Astrocyte (in vitro differentiated cells and primary cell): ENCODE results near the gene GREM2.

Source experiments
- EZH2 ChIP-seq: IDR thresholded peaks from 2 replicates; pipeline ENCODE4 v1.6.1; 2012; ENCODE audit warnings: mild to moderate bottlenecking, low read length, inconsistent platforms; ENCODE audit not compliant: insufficient read depth
- TF ChIP-seq, protein P1 (sequence below): IDR thresholded peaks from 2 replicates; pipeline ENCODE4 v1.5.1; 2011; ENCODE audit warnings: low read depth, mild to moderate bottlenecking, inconsistent platforms, low read length, moderate library complexity; ENCODE audit not compliant: insufficient read depth

DNA sequence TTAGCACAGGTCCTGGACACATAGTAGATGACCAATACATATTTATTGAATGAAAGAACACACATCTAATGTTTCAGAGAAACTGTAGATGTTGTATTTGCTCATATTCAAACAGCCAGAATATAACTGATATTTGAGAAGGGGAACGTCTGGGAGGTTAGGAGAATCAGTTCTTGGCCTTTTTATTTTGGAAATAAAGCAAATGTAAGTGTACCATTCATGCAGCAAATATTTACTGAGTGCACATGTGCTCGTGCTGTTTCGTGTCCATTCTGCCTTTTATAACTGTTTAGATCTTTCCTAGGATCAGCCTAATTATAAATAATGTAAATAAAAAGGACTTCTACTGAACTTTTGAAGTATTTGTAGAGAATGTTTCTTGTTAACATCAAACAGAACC lies 103.8 kb downstream of the GREM2 start:
- TF ChIP-seq, protein P1, sequence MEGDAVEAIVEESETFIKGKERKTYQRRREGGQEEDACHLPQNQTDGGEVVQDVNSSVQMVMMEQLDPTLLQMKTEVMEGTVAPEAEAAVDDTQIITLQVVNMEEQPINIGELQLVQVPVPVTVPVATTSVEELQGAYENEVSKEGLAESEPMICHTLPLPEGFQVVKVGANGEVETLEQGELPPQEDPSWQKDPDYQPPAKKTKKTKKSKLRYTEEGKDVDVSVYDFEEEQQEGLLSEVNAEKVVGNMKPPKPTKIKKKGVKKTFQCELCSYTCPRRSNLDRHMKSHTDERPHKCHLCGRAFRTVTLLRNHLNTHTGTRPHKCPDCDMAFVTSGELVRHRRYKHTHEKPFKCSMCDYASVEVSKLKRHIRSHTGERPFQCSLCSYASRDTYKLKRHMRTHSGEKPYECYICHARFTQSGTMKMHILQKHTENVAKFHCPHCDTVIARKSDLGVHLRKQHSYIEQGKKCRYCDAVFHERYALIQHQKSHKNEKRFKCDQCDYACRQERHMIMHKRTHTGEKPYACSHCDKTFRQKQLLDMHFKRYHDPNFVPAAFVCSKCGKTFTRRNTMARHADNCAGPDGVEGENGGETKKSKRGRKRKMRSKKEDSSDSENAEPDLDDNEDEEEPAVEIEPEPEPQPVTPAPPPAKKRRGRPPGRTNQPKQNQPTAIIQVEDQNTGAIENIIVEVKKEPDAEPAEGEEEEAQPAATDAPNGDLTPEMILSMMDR, result no peak
- no peak for TF ChIP-seq EZH2
